Stimulated activated CD4-positive, alpha-beta T cell treated with anti-CD3 and anti-CD28 coated beads, Interleukin-1b, Interleukin-23, amount 100 ng/mL, for 1 hour (primary cell): Measurements from ENCODE around the gene NPHP1.
"Not testable (repeated sequence)": the region's sequence is repeated elsewhere in the genome, so short reads cannot be mapped to it uniquely, and the experiment has no call there.

Experiments used
- DNase-seq, 2 donors: peaks; one replicate each; pipeline ENCODE4 v3.0.0-alpha.2; 2020; ENCODE audit warnings: low read depth in 2 of 2

The NPHP1 gene

GRCh38 chr2:110204408-110205385 lies at the start of gene NPHP1:
NPHP1 (minus strand) TSS chr2:110205013; CDS start chr2:110204968, 45 bp downstream.
- peak; percentile 41 to 73 for DNase-seq

GRCh38 chr2:110248081-110248795 lies 43.4 kb upstream of the NPHP1 start:
- not testable (repeated sequence) for DNase-seq

GRCh38 chr2:110245488-110246435 lies 40.9 kb upstream of the NPHP1 start:
- not testable (repeated sequence) for DNase-seq

- not testable (repeated sequence) for DNase-seq
Measured at GRCh38 chr2:110243283-110243682, 38.5 kb upstream of the NPHP1 start.

GRCh38 chr2:110234514-110234913 lies 29.7 kb upstream of the NPHP1 start:
- not testable (repeated sequence) for DNase-seq

GRCh38 chr2:110229886-110230285 lies 25.1 kb upstream of the NPHP1 start:
- DNase-seq = not testable (repeated sequence)

GRCh38 chr2:110222626-110223025 lies 17.8 kb upstream of the NPHP1 start:
- not testable (repeated sequence) for DNase-seq

- DNase-seq = no peak
Measured at GRCh38 chr2:110221938-110222337, 17.1 kb upstream of the NPHP1 start.

- DNase-seq = no peak
Measured at GRCh38 chr2:110220190-110220564, 15.4 kb upstream of the NPHP1 start.

- no peak for DNase-seq
Measured at GRCh38 chr2:110219496-110220189, 14.8 kb upstream of the NPHP1 start.

GRCh38 chr2:110218889-110219288 lies 14.1 kb upstream of the NPHP1 start:
- not testable (repeated sequence) for DNase-seq

- no peak for DNase-seq
Measured at GRCh38 chr2:110216803-110217202, 12.0 kb upstream of the NPHP1 start.

GRCh38 chr2:110216199-110216598 lies 11.4 kb upstream of the NPHP1 start:
- no peak for DNase-seq

- no peak for DNase-seq
Measured at GRCh38 chr2:110215566-110216158, 10.8 kb upstream of the NPHP1 start.

GRCh38 chr2:110215091-110215490 lies 10.3 kb upstream of the NPHP1 start:
- DNase-seq = no peak

GRCh38 chr2:110213522-110213921 lies 8.7 kb upstream of the NPHP1 start:
- not testable (repeated sequence) for DNase-seq

GRCh38 chr2:110211938-110212858 lies 7.4 kb upstream of the NPHP1 start, which contains the start of gene MTLN:
MTLN (minus strand) TSS chr2:110212547; CDS start chr2:110212525, 22 bp downstream.
- peak; percentile 14 to 35 for DNase-seq

- DNase-seq = no peak
Measured at GRCh38 chr2:110205660-110206455, 1.0 kb upstream of the NPHP1 start.
